GM10248 (cell line): ENCODE measurements around the gene PCDHGA2.
"Not testable (repeated sequence)": the region's sequence is repeated elsewhere in the genome, so short reads cannot be mapped to it uniquely, and the experiment has no call there.

Experiments
- CTCF ChIA-PET: fragments of 300-600 bp; sonication (Branson Sonifier 250); formaldehyde crosslinking; extraction: SDS; loops from one replicate; lab custom pipeline; 2021; ENCODE audit warnings: antibody characterized with exemption; lab: Yijun Ruan, JAX
- POLR2A ChIA-PET: fragments of 350-650 bp; sonication (Branson Sonifier 250); formaldehyde crosslinking; extraction: SDS; loops from one replicate; lab custom pipeline; 2020; ENCODE audit warnings: antibody characterized with exemption; lab: Yijun Ruan, JAX
- DNase-seq: peaks from one replicate; pipeline ENCODE4 v3.0.0; 2012; ENCODE audit errors: extremely low spot score
- CTCF ChIP-seq: IDR thresholded peaks from 2 replicates; pipeline ENCODE4 v1.5.1; 2012; ENCODE audit warnings: mild to moderate bottlenecking, low read depth; ENCODE audit errors: extremely low read depth, missing control alignments, control extremely low read depth

PCDHGA2 gene

GRCh38 chr5:141366016-141366896 lies 27.7 kb downstream of the PCDHGA2 start:
- ChIA-PET CTCF (no interaction called here), POLR2A (no interaction called here)
- no peak for DNase-seq
- TF ChIP-seq CTCF, result no peak

GRCh38 chr5:141369994-141370848 lies 31.7 kb downstream of the PCDHGA2 start, which contains the start of gene PCDHGB3:
Gene PCDHGB3, plus strand, starts transcription at chr5:141370242. Its CDS starts 153 bp downstream, at chr5:141370395.
- TF ChIP-seq CTCF, result peak; percentile 16
- CTCF ChIA-PET, result interaction anchor here (1.0 to 2.7 kb wide), 15 partner anchors 8 to 198 kb away, joined by 3 to 12 read pairs (median 4); partner anchors contain the start of genes PCDHGA10, PCDHGA11, PCDHGA2 and PCDHGA4
- peak; percentile 74 for DNase-seq
- POLR2A ChIA-PET, result no interaction called here

GRCh38 chr5:141371572-141372475 lies 33.3 kb downstream of the PCDHGA2 start:
- ChIA-PET POLR2A (no interaction called here), CTCF (interaction anchor here (0.9 to 2.7 kb wide), 6 partner anchors 10 to 186 kb away, joined by 3 to 8 read pairs (median 4); partner anchors contain the start of genes PCDHGA10, PCDHGA11, PCDHGA2 and PCDHGC3)
- no peak for TF ChIP-seq CTCF
- DNase-seq, result no peak

- POLR2A ChIA-PET, result no interaction called here
- TF ChIP-seq CTCF, result peak; percentile 32
- no peak for DNase-seq
- CTCF ChIA-PET, result interaction anchor here (1.1 to 1.8 kb wide), 3 partner anchors 21 to 39 kb away, joined by 3 to 6 read pairs (median 4); partner anchors contain the start of gene PCDHGA10
These were observed 35.2 kb downstream of the PCDHGA2 start, which contains the start of gene PCDHGA6 for GRCh38 chr5:141373673-141374317. Gene PCDHGA6, plus strand, starts transcription at chr5:141373891. Its CDS starts 193 bp downstream, at chr5:141374084.

GRCh38 chr5:141374627-141375026 lies 36.1 kb downstream of the PCDHGA2 start:
- ChIA-PET CTCF (interaction anchor here (1.0 to 1.8 kb wide), 4 partner anchors 10 to 39 kb away, joined by 3 to 6 read pairs (median 4); partner anchors contain the start of genes PCDHGA10 and PCDHGA5), POLR2A (no interaction called here)
- no peak for DNase-seq
- TF ChIP-seq CTCF, result no peak

GRCh38 chr5:141375444-141376155 lies 37.0 kb downstream of the PCDHGA2 start:
- CTCF ChIA-PET, result interaction anchor here (1.0 kb wide), 1 partner anchor 11 kb away, joined by 3 read pairs; the partner anchor contains the start of gene PCDHGA5
- POLR2A ChIA-PET, result not testable (repeated sequence)

More at GRCh38 chr5:141375444-141376155, 37.0 kb downstream of the PCDHGA2 start:
- not testable (repeated sequence) for DNase-seq
